PC-3 (cell line): ENCODE data around the gene ROPN1L. TPM values are rescaled to one million over a fixed set of nuclear protein-coding genes. Genes with fewer than 3 reads are reported as not detected.

Experiments
- ATAC-seq: fragments of 200-7000 bp; cut with Tn5 transposase; 2 replicates; pipeline ENCODE4 v1.9.1; 2020; ENCODE audit warnings: mild to moderate bottlenecking, moderate library complexity
- BruUV-seq: library from RNA; stranded (reverse); fragments of 400-500 nt; replicated peaks from 2 replicates; lab custom pipeline; 2021; lab: Mats Ljungman, UMichigan
- CTCF ChIA-PET: fragments of 300-600 bp; sonication (Branson Sonifier 250); formaldehyde crosslinking; loops from one replicate; lab custom pipeline; 2022; ENCODE audit warnings: antibody characterized with exemption; lab: Charles Lee
- POLR2A ChIA-PET: fragments of 300-600 bp; sonication (Branson Sonifier 250); formaldehyde crosslinking; loops from one replicate; lab custom pipeline; 2022; ENCODE audit warnings: antibody characterized with exemption; ENCODE audit not compliant: unreplicated experiment; lab: Charles Lee
- DNase-seq: peaks from one replicate; pipeline ENCODE4 v3.0.0-alpha.2; 2015
- H2AFZ ChIP-seq: fragments of 300-600 bp; sonication (generic); 2 replicates; pipeline ENCODE4 v1.6.0; 2016; ENCODE audit warnings: antibody characterized with exemption, low read length
- H3F3A ChIP-seq: fragments of 300-600 bp; sonication (generic); one replicate; pipeline ENCODE4 v1.6.0; 2017; ENCODE audit warnings: antibody characterized with exemption, low read length, control low read depth, mild to moderate bottlenecking; ENCODE audit not compliant: unreplicated experiment
- H3K27ac ChIP-seq: fragments of 300-600 bp; sonication (generic); 2 replicates; pipeline ENCODE4 v1.5.1; 2016; ENCODE audit warnings: mild to moderate bottlenecking, low read length
- H3K27me3 ChIP-seq: fragments of 300-600 bp; sonication (generic); 2 replicates; pipeline ENCODE4 v1.6.1; 2016; ENCODE audit warnings: low read length, mixed read lengths
- H3K36me3 ChIP-seq: fragments of 300-600 bp; sonication (generic); 2 replicates; pipeline ENCODE4 v1.6.1; 2016; ENCODE audit warnings: low read depth, mixed run types, low read length, mixed read lengths
- H3K4me1 ChIP-seq: fragments of 300-600 bp; sonication (generic); 2 replicates; pipeline ENCODE4 v1.5.1; 2016; ENCODE audit warnings: low read length; ENCODE audit not compliant: insufficient read depth
- H3K4me2 ChIP-seq: fragments of 300-600 bp; sonication (generic); 2 replicates; pipeline ENCODE4 v1.6.0; 2016; ENCODE audit warnings: low read length
- H3K4me3 ChIP-seq: fragments of 300-600 bp; sonication (generic); 2 replicates; pipeline ENCODE4 v1.5.1; 2016; ENCODE audit warnings: mild to moderate bottlenecking, low read length, mixed read lengths
- H3K79me2 ChIP-seq: fragments of 300-600 bp; sonication (generic); 2 replicates; pipeline ENCODE4 v1.6.1; 2017; ENCODE audit warnings: low read length, mixed read lengths
- H3K9ac ChIP-seq: fragments of 300-600 bp; sonication (generic); 2 replicates; pipeline ENCODE4 v1.6.0; 2016; ENCODE audit warnings: mild to moderate bottlenecking, low read length
- H3K9me2 ChIP-seq: fragments of 300-600 bp; sonication (generic); replicated peaks from 2 replicates; pipeline ENCODE4 v1.6.1; 2016; ENCODE audit warnings: mixed run types, low read length, mixed read lengths
- H3K9me3 ChIP-seq: fragments of 300-600 bp; sonication (generic); 2 replicates; pipeline ENCODE4 v1.6.1; 2016; ENCODE audit warnings: low read length, mixed read lengths
- H4K20me1 ChIP-seq: fragments of 300-600 bp; sonication (generic); 2 replicates; pipeline ENCODE4 v1.6.1; 2016; ENCODE audit warnings: low read length, mixed read lengths
- CTCF ChIP-seq: fragments of 300-600 bp; sonication (generic); conservative IDR thresholded peaks from 2 replicates; pipeline ENCODE4 v1.5.1; 2017; ENCODE audit warnings: antibody characterized with exemption, low read depth, mild to moderate bottlenecking, low read length
- EZH2 ChIP-seq: fragments of 300-600 bp; sonication (generic); IDR thresholded peaks from one replicate; pipeline ENCODE4 v1.6.1; 2017; ENCODE audit warnings: antibody characterized with exemption, mild to moderate bottlenecking, low read length; ENCODE audit not compliant: unreplicated experiment
- EZH2phosphoT487 ChIP-seq: fragments of 300-600 bp; sonication (generic); IDR thresholded peaks from 2 replicates; pipeline ENCODE4 v1.6.1; 2018; ENCODE audit warnings: mild to moderate bottlenecking, antibody characterized with exemption, low read length, borderline replicate concordance
- intact Hi-C: fragments of 100-400 bp; cut with micrococcal nuclease; formaldehyde crosslinking; loops from 2 replicates; pipeline ENCODE4 v1.9.0; 2023
- total RNA-seq: library from RNA; depleted of rRNA; stranded (reverse); fragments of >200 nt; gene quantifications from 2 replicates; pipeline ENCODE4 v1.2.3, GENCODE V29; 2014

The ROPN1L gene
- total RNA-seq, 1 experiment from 2014 or later, result 0.95 TPM

GRCh38 chr5:10447041-10447440 lies 5.4 kb downstream of the ROPN1L start:
- Histone ChIP-seq H3K27me3 (no peaks in the 10 kb centered on the region), H4K20me1 (no peaks in the 10 kb centered on the region), H3K79me2 (no peaks in the 10 kb centered on the region), H3K4me3 (no peak overlapping the region), H3F3A (no peaks in the 10 kb centered on the region), H3K9me2 (no peaks in the 10 kb centered on the region), H2AFZ (no peak overlapping the region), H3K27ac (no peak overlapping the region), H3K9ac (no peak overlapping the region), H3K4me1 (peaks cover 13% of the 10 kb centered on the region), H3K9me3 (no peaks in the 10 kb centered on the region), H3K36me3 (no peaks in the 10 kb centered on the region), H3K4me2 (no peak overlapping the region)
- POLR2A ChIA-PET, result no interaction called here
- intact Hi-C loops, result no loop called here
- ATAC-seq (no peak), DNase-seq (no peak)
- TF ChIP-seq CTCF, result no peak
- TF ChIP-seq EZH2, result no peak
- no peak for TF ChIP-seq EZH2phosphoT487
- CTCF ChIA-PET, result no interaction called here
- BruUV-seq, result no TSS peak

- no peaks in the 10 kb centered on the region for H3K9me2 ChIP-seq
- no TSS peak for BruUV-seq
- no peak overlapping the region for H3K9ac ChIP-seq
- POLR2A ChIA-PET, result no interaction called here
- no peaks in the 10 kb centered on the region for H4K20me1 ChIP-seq
- ATAC-seq, result no peak
- H2AFZ ChIP-seq, result no peak overlapping the region
- H3K36me3 ChIP-seq, result no peaks in the 10 kb centered on the region
- intact Hi-C loops, result no loop called here
- CTCF ChIA-PET, result no interaction called here
- no peak overlapping the region for H3K4me3 ChIP-seq
- no peak overlapping the region for H3K4me2 ChIP-seq
- peaks cover 16% of the 10 kb centered on the region for H3K4me1 ChIP-seq
- TF ChIP-seq EZH2 (no peak), EZH2phosphoT487 (no peak), CTCF (no peak)
- no peak for DNase-seq
- H3K27me3 ChIP-seq, result no peaks in the 10 kb centered on the region
- H3K79me2 ChIP-seq, result no peaks in the 10 kb centered on the region
- H3F3A ChIP-seq, result peaks cover 5% of the 10 kb centered on the region
- H3K27ac ChIP-seq, result no peak overlapping the region
- no peaks in the 10 kb centered on the region for H3K9me3 ChIP-seq
Measured at GRCh38 chr5:10448754-10449360, 7.2 kb downstream of the ROPN1L start.

GRCh38 chr5:10451137-10451824 lies 9.6 kb downstream of the ROPN1L start:
- Histone ChIP-seq H3F3A (peaks cover 5% of the 10 kb centered on the region), H3K4me1 (peaks cover 35% of the 10 kb centered on the region), H3K9ac (no peak overlapping the region), H4K20me1 (no peaks in the 10 kb centered on the region), H3K9me2 (no peaks in the 10 kb centered on the region), H3K9me3 (no peaks in the 10 kb centered on the region), H3K36me3 (no peaks in the 10 kb centered on the region), H3K4me2 (no peak overlapping the region), H3K4me3 (no peak overlapping the region), H2AFZ (peak overlapping the region; percentile 37; the same call in 1 of the 2 replicates), H3K27me3 (no peaks in the 10 kb centered on the region), H3K27ac (no peak overlapping the region), H3K79me2 (no peaks in the 10 kb centered on the region)
- DNase-seq (peak; percentile 51), ATAC-seq (no peak)
- BruUV-seq, result no TSS peak
- CTCF ChIA-PET, result interaction anchor here (3.5 kb wide), 1 partner anchor 177 kb away, joined by 38 read pairs; no protein-coding TSS in a partner anchor
- intact Hi-C loops, result loop anchor here (5.0 to 10.0 kb wide), 3 partner anchors 221 to 1034 kb away; no protein-coding TSS in a partner anchor
- POLR2A ChIA-PET, result no interaction called here
- no peak for TF ChIP-seq EZH2phosphoT487
- no peak for TF ChIP-seq CTCF
- TF ChIP-seq EZH2, result no peak
